ENCODE measurements around the gene PKD1L1.

- TF ChIP-seq REST (IDR thresholded peaks at IDR 0.05; ENCODE audit: low read depth) (no peak), MAX (IDR thresholded peaks at IDR 0.05) (no peak), CREB1 (IDR thresholded peaks at IDR 0.05; ENCODE audit: low read depth) (no peak), EGR1 (IDR thresholded peaks at IDR 0.05) (no peak), NFIC (IDR thresholded peaks at IDR 0.05) (no peak), EP300 (IDR thresholded peaks at IDR 0.05; ENCODE audit: borderline replicate concordance) (no peak), RAD21 (IDR thresholded peaks at IDR 0.05; ENCODE audit: low read depth) (no peak), TCF12 (IDR thresholded peaks at IDR 0.05; ENCODE audit: low read depth) (no peak), CEBPB (IDR thresholded peaks at IDR 0.05) (no peak), FOXM1 (IDR thresholded peaks at IDR 0.05; ENCODE audit: borderline replicate concordance, low read depth) (no peak), TEAD4 (IDR thresholded peaks at IDR 0.05) (no peak), USF1 (IDR thresholded peaks at IDR 0.05) (no peak), TAF1 (IDR thresholded peaks at IDR 0.05; ENCODE audit: low read depth) (no peak)
Measured at GRCh38 chr7:47803025-47803424, 145.2 kb downstream of the PKD1L1 start.
